GM21390 (cell line): ENCODE measurements around the gene MTRF1L.

Experiments used
- ATAC-seq: cut with Tn5 transposase; IDR thresholded peaks from one replicate; pipeline ENCODE4 v1.9.1; 2021; ENCODE audit not compliant: unreplicated experiment

MTRF1L gene

GRCh38 chr6:153002613-153003365 lies at the start of gene MTRF1L:
TSS of gene MTRF1L (minus strand) at chr6:153002709. CDS start at chr6:153002685, 24 bp downstream.
- ATAC-seq, result peak; percentile 91

- no peak for ATAC-seq
These were observed 49.3 kb upstream of the MTRF1L start for GRCh38 chr6:153051801-153052200.

GRCh38 chr6:153048631-153049030 lies 46.1 kb upstream of the MTRF1L start:
- no peak for ATAC-seq

GRCh38 chr6:153047386-153047785 lies 44.9 kb upstream of the MTRF1L start:
- ATAC-seq, result no peak

GRCh38 chr6:153045271-153045670 lies 42.8 kb upstream of the MTRF1L start:
- ATAC-seq, result no peak

- no peak for ATAC-seq
These were observed 41.8 kb upstream of the MTRF1L start for GRCh38 chr6:153044295-153044694.

GRCh38 chr6:153043719-153044118 lies 41.2 kb upstream of the MTRF1L start:
- no peak for ATAC-seq

- ATAC-seq, result no peak
These were observed 36.0 kb upstream of the MTRF1L start for GRCh38 chr6:153038378-153039057.

- ATAC-seq, result no peak
These were observed 31.6 kb upstream of the MTRF1L start for GRCh38 chr6:153034139-153034538.

- ATAC-seq, result no peak
These were observed 29.9 kb upstream of the MTRF1L start for GRCh38 chr6:153032255-153032882.

GRCh38 chr6:153031335-153031955 lies 28.9 kb upstream of the MTRF1L start:
- ATAC-seq, result no peak

GRCh38 chr6:153028963-153029362 lies 26.5 kb upstream of the MTRF1L start:
- no peak for ATAC-seq

- no peak for ATAC-seq
These were observed 25.8 kb upstream of the MTRF1L start for GRCh38 chr6:153028286-153028685.

GRCh38 chr6:153027480-153027879 lies 25.0 kb upstream of the MTRF1L start:
- no peak for ATAC-seq

GRCh38 chr6:153024709-153025017 lies 22.2 kb upstream of the MTRF1L start:
- no peak for ATAC-seq

GRCh38 chr6:153023977-153024708 lies 21.6 kb upstream of the MTRF1L start:
- peak; percentile 100 for ATAC-seq

GRCh38 chr6:153018355-153018754 lies 15.8 kb upstream of the MTRF1L start:
- ATAC-seq, result no peak

GRCh38 chr6:153016846-153017245 lies 14.3 kb upstream of the MTRF1L start:
- no peak for ATAC-seq

GRCh38 chr6:153015094-153015640 lies 12.7 kb upstream of the MTRF1L start:
- ATAC-seq, result no peak

- ATAC-seq, result no peak
These were observed 10.9 kb upstream of the MTRF1L start for GRCh38 chr6:153013438-153013837.

GRCh38 chr6:153012856-153013255 lies 10.3 kb upstream of the MTRF1L start:
- no peak for ATAC-seq
